Raji (cell line): Measurements from ENCODE around the gene CD82.

Source experiments
- POLR2A ChIP-seq: IDR thresholded peaks from 2 replicates; pipeline ENCODE4 v1.6.1; 2011; ENCODE audit warnings: low read depth, low read length, control low read depth; ENCODE audit not compliant: insufficient read depth

Gene CD82

GRCh38 chr11:44657836-44658505, 92.5 kb downstream of the CD82 start:
- no peak for TF ChIP-seq POLR2A

DNA sequence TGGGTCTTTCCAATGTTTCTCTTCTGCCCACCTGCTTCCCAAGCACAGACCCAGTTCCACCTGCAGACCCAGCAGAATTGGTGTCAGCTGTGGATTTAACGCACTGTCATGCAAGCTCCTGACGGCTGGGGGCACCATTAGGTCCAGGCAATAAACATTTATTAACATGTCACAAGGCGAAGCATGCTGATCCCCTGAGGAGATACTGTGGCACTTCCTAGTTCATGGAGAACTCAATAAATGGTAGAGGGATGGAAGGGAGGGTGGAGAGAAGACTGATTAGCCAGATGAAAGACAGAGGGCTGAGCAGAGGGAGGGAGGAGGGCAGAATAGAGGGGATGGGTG, 93.0 kb downstream of the CD82 start:
- TF ChIP-seq POLR2A = no peak

- TF ChIP-seq POLR2A = no peak
These were observed 94.2 kb downstream of the CD82 start for GRCh38 chr11:44659641-44660040.

DNA sequence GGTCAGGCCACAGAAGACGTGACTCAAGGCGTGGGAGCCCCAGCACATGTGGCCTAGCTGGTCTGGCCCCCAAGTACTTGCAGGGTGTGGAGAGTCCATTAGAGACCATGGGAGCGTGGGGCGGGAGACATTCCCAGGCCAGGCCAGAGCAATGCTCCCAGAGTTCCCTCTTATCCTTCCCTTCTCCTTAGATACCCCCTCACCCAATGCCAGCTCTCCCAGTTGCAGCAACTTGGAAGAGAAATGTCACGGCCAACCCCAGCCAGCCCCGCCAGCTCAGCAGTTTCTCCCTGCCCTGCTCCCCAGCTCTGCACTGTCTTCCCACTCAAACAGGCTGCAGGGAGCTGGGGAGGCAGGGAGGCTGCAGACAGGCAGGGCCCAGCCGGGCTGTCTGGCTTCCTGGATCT, 95.9 kb downstream of the CD82 start:
- no peak for TF ChIP-seq POLR2A
